KOPT-K1 (cell line): ENCODE data around the gene TBC1D5.

ENCODE experiments used
- H3K27ac ChIP-seq: fragments of 200-600 bp; sonication (generic); 2 replicates; pipeline ENCODE4 v1.5.1; 2016; ENCODE audit warnings: antibody characterized with exemption, mild to moderate bottlenecking, low read depth, low read length; ENCODE audit not compliant: poor library complexity, severe bottlenecking
- H3K36me3 ChIP-seq: fragments of 200-600 bp; sonication (generic); 2 replicates; pipeline ENCODE4 v1.5.1; 2017; ENCODE audit warnings: antibody characterized with exemption, mild to moderate bottlenecking, low read length, moderate library complexity; ENCODE audit not compliant: insufficient read depth
- H3K9me3 ChIP-seq: fragments of 200-600 bp; sonication (generic); 2 replicates; pipeline ENCODE4 v1.5.1; 2017; ENCODE audit warnings: antibody characterized with exemption, low read length, mild to moderate bottlenecking; ENCODE audit not compliant: insufficient read depth, poor library complexity, severe bottlenecking

The TBC1D5 gene

DNA sequence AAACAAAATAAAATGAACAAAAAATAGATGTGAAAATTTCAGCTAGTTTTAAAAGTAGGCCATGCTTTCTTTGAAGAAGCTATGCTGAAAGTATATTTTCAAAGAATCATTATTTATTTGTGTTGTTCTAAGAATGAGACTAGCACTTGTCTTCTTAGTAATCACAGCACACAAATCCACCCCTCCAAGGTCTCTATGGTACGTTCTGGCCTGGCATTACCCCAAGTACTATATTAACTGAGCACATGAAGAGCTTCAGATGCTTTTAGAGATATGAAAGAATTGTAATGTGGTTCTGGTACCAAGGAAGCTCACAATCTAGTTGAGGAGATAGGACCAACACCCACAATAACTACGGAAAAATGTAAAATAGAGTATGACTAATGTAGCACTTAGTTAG is 441.2 kb downstream of the TBC1D5 start:
- Histone ChIP-seq H3K27ac (no peak overlapping the region), H3K36me3 (no peaks in the 10 kb centered on the region), H3K9me3 (no peaks in the 10 kb centered on the region)

- Histone ChIP-seq H3K36me3 (no peaks in the 10 kb centered on the region), H3K27ac (peak overlapping the region; percentile 38), H3K9me3 (no peaks in the 10 kb centered on the region)
These were observed 442.0 kb downstream of the TBC1D5 start for GRCh38 chr3:17300441-17300840.

DNA sequence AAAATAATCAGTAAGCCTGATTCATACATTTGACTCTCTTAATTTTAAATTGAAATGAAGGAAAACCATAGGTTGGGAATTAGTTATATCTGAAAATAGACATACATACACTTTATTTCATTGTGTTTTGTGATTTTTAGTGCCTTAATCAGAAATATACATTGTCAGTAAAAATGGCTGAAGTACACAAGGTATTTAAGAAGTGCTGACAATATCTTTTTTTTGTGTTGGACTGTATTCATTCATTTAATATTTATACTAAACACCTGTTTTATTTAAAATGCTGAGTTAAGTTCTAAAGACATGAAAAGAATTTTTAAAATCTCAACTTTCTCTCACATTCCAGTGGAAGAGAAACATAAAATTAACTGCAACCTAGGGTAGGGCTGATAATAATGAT is 444.4 kb downstream of the TBC1D5 start:
- Histone ChIP-seq H3K27ac (no peak overlapping the region), H3K36me3 (no peaks in the 10 kb centered on the region), H3K9me3 (no peaks in the 10 kb centered on the region)

DNA sequence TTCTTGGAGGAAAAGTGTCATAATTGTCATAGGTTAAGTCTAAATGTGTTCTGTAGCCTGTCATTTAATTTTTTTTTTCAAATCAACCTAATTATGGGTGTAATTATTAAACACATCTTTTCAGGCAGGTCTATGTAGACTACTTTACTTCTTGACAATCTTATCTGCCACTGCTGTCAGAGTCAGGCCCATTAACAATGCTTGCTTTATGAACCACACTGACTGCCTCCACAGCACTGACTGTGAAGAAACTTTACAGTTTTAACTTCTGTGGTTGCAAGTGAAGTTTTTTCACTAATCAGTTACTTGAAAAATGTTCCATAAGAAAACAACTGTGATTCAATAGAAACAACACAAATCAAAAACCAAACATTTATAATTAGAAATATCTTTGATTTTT is 449.9 kb downstream of the TBC1D5 start:
- no peaks in the 10 kb centered on the region for H3K9me3 ChIP-seq
- H3K27ac ChIP-seq = no peak overlapping the region
- H3K36me3 ChIP-seq = peaks cover 20% of the 10 kb centered on the region

- no peak overlapping the region for H3K27ac ChIP-seq
- H3K36me3 ChIP-seq = peaks cover 20% of the 10 kb centered on the region
- no peaks in the 10 kb centered on the region for H3K9me3 ChIP-seq
These were observed 451.5 kb downstream of the TBC1D5 start for GRCh38 chr3:17290894-17291293.

DNA sequence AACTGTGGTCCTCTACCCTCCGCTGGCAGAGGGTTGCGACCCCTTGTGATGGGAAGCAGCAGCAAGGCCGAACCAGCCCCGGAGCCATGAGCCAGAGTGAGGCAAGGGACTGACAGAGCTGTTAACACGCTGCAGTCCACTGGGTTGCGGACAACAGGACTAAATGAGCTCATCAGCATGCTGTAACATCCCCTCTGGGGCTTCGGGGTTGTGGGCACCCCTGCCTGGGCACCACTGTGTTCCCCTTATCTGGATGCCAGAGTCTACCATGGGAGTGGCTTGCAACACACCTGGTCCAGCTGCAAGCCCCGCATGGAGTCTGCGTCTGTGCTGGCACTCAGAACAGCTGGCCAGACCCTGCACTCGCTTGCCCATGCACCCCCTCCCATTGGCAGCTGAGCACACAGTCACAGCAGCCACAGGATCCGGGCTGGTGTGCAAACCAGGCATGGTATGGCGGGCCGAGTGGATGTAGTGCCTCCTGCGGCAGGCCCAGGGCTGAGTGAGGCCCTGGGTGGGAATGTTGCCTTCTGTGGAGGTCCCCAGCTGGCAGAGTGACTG is 453.5 kb downstream of the TBC1D5 start:
- H3K36me3 ChIP-seq = peaks cover 20% of the 10 kb centered on the region
- no peak overlapping the region for H3K27ac ChIP-seq

DNA sequence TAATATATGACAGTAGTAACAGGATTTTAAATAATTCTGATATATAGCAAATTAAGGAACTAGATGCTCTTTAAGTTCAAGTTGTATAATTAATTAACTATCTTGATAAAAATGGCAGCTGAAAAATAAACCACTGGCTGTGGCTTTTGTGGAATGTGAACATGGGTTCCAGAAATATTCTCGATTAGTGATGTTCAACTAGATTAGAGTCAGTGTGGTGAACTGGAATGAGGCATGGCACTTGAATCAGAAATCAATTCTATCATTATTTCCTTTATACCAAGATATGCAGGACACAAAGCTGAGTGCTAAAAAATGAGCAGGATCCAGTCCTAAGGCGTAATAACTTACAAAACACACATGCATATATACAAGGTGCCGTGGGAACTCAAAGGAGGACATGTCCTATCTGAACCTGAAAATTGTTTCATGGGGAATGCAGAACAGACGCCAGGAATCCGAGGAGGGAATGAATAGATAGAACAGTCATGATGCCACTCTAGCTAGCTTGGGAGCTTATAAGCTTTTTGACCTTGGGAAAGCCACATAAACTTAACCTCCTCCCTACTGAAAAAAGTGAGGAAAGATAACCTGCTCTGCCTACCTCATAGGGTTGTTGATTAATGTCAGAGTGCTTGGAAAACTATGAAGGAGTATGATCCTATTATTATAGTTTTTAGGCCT is 455.3 kb downstream of the TBC1D5 start:
- H3K36me3 ChIP-seq = peaks cover 20% of the 10 kb centered on the region
- no peak overlapping the region for H3K27ac ChIP-seq
- H3K9me3 ChIP-seq = no peaks in the 10 kb centered on the region

More for the DNA sequence above, 453.5 kb downstream of the TBC1D5 start:
- H3K9me3 ChIP-seq = no peaks in the 10 kb centered on the region

GRCh38 chr3:17278006-17278405 is 464.4 kb downstream of the TBC1D5 start:
- Histone ChIP-seq H3K36me3 (no peaks in the 10 kb centered on the region), H3K9me3 (no peaks in the 10 kb centered on the region), H3K27ac (no peak overlapping the region)

- Histone ChIP-seq H3K9me3 (no peaks in the 10 kb centered on the region), H3K27ac (no peak overlapping the region), H3K36me3 (no peaks in the 10 kb centered on the region)
These were observed 475.6 kb downstream of the TBC1D5 start for GRCh38 chr3:17266846-17267245.

- Histone ChIP-seq H3K9me3 (no peaks in the 10 kb centered on the region), H3K36me3 (no peaks in the 10 kb centered on the region), H3K27ac (no peak overlapping the region)
These were observed 480.6 kb downstream of the TBC1D5 start for GRCh38 chr3:17261627-17262369.

DNA sequence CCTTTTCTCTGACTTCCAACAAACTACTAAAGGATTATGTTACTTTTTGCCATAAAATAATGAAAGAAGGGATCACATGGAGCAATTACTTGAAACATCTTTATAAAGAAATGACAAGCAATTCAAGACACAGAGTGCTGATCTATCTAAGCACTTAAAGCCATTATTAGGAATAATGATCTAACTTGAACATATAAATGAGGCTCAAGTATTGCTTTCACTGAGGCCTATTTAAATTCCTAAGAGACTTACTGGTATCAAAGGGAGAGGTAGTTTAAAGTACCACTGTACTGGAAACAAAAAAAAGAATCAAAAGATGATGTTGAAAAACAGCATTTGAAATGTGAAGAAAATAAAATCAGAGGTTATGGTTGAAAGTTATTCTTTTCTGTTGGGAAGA is 482.2 kb downstream of the TBC1D5 start:
- no peaks in the 10 kb centered on the region for H3K36me3 ChIP-seq
- no peaks in the 10 kb centered on the region for H3K9me3 ChIP-seq
- no peak overlapping the region for H3K27ac ChIP-seq

GRCh38 chr3:17259685-17260084 is 482.7 kb downstream of the TBC1D5 start:
- H3K27ac ChIP-seq = no peak overlapping the region
- H3K9me3 ChIP-seq = no peaks in the 10 kb centered on the region
- no peaks in the 10 kb centered on the region for H3K36me3 ChIP-seq

GRCh38 chr3:17258823-17259436 is 483.5 kb downstream of the TBC1D5 start:
- Histone ChIP-seq H3K27ac (no peak overlapping the region), H3K9me3 (no peaks in the 10 kb centered on the region), H3K36me3 (no peaks in the 10 kb centered on the region)

DNA sequence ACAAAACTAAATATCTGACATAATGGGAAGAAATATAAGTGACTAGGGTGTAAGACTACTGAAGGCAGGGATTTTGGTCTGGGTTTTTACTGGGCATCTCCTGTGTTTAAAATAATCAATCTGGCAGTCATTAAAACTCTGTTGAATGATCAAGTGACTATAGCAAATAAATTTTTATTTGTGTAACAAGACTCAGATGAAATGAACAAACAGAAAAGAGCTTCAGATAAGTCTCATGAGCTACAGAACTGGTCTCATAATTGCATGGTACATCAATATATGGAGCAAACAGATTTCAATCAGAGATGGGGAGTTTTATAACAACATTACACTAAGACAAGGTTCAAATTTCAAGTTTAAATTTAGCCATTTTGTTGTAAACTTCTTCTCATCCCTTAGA is 485.2 kb downstream of the TBC1D5 start:
- H3K27ac ChIP-seq = no peak overlapping the region
- no peaks in the 10 kb centered on the region for H3K9me3 ChIP-seq
- H3K36me3 ChIP-seq = no peaks in the 10 kb centered on the region

- Histone ChIP-seq H3K9me3 (no peaks in the 10 kb centered on the region), H3K36me3 (no peaks in the 10 kb centered on the region), H3K27ac (no peak overlapping the region)
These were observed 498.8 kb downstream of the TBC1D5 start for GRCh38 chr3:17243621-17244020.
